BJ (cell line): Measurements from ENCODE around the gene PIP5K1C. TPM values are rescaled to one million over a fixed set of nuclear protein-coding genes. Genes with fewer than 3 reads are reported as not detected.

Source experiments
- CTCF ChIA-PET: fragments of 350-600 bp; formaldehyde crosslinking; extraction: SDS; loops from one replicate; lab custom pipeline; 2021; ENCODE audit warnings: antibody characterized with exemption, inconsistent platforms; lab: Yijun Ruan, JAX
- POLR2A ChIA-PET: fragments of 300-600 bp; sonication (Branson Sonifier 250); formaldehyde crosslinking; extraction: SDS; loops from one replicate; lab custom pipeline; 2021; ENCODE audit warnings: antibody characterized with exemption; lab: Charles Lee
- DNase-seq: peaks from one replicate; pipeline ENCODE4 v3.0.0-alpha.2; 2011; ENCODE audit warnings: low read depth
- H3K27me3 ChIP-seq: 2 replicates; pipeline ENCODE4 v1.6.0; 2011; ENCODE audit warnings: low read length; ENCODE audit not compliant: control insufficient read depth, insufficient read depth
- H3K36me3 ChIP-seq: 2 replicates; pipeline ENCODE4 v1.5.1; 2011; ENCODE audit warnings: low read length; ENCODE audit not compliant: control insufficient read depth, insufficient read depth
- H3K4me3 ChIP-seq: 2 replicates; pipeline ENCODE4 v1.5.1; 2011; ENCODE audit warnings: low read depth, mild to moderate bottlenecking, control low read depth, low read length
- CTCF ChIP-seq: IDR thresholded peaks from 2 replicates; pipeline ENCODE4 v1.5.1; 2011; ENCODE audit warnings: low read depth, mild to moderate bottlenecking, control low read depth, inconsistent platforms, low read length, moderate library complexity; ENCODE audit not compliant: insufficient read depth
- polyA plus RNA-seq: library from polyadenylated mRNA; depleted of rRNA; stranded (reverse); fragments of >200 nt; gene quantifications from 2 replicates; pipeline ENCODE4 v1.2.3, GENCODE V29; 2011

The PIP5K1C gene
- polyA plus RNA-seq, 1 experiment = 35.3 TPM

- H3K27me3 ChIP-seq = no peaks in the 10 kb centered on the region
- no peaks in the 10 kb centered on the region for H3K36me3 ChIP-seq
- ChIA-PET CTCF (interaction anchor here (1.1 to 1.4 kb wide), 2 partner anchors 16 to 34 kb away, joined by 3 read pairs; partner anchors contain the start of gene PIP5K1C), POLR2A (no interaction called here)
- no peak for DNase-seq
- no peak overlapping the region for H3K4me3 ChIP-seq
- no peak for TF ChIP-seq CTCF
These were observed 34.0 kb upstream of the PIP5K1C start for GRCh38 chr19:3734310-3734600.

DNA sequence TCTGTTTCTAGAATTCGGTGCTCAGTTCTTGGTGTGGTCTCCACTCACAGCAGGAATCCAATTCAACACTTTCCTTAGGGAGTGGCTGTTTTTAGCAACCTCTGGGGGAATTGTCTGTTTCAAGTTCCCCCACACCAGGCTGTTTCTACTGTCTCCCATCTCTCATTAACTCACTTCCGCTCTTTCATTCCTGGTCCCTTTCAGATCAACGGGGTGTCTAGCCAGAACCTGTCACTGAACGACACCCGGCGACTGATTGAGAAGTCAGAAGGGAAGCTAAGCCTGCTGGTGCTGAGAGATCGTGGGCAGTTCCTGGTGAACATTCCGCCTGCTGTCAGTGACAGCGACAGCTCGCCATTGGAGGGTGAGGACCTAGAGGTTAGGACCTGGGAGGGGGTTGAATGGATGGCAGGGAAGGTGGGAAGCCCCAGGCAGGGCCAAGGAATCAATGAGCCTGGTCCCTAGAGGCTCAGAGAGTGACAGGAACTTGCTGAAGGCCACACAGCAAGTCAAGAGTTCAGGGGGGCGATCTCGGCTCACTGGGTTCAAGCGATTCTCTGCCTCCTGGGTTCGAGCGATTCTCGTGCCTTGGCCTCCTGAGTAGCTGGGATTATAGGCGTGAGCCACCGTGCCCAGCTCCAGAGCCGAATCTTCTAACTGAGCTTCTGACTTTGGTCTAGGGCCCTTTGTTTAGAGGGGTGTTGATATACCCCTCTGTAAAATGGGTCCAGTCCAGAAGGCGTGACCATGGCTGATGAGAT lies 33.5 kb upstream of the PIP5K1C start:
- Histone ChIP-seq H3K4me3 (no peak overlapping the region), H3K36me3 (no peaks in the 10 kb centered on the region), H3K27me3 (no peaks in the 10 kb centered on the region)
- CTCF ChIA-PET = interaction anchor here (1.1 to 1.4 kb wide), 2 partner anchors 15 to 34 kb away, joined by 3 read pairs; partner anchors contain the start of gene PIP5K1C
- no peak for DNase-seq
- TF ChIP-seq CTCF = no peak
- POLR2A ChIA-PET = no interaction called here

DNA sequence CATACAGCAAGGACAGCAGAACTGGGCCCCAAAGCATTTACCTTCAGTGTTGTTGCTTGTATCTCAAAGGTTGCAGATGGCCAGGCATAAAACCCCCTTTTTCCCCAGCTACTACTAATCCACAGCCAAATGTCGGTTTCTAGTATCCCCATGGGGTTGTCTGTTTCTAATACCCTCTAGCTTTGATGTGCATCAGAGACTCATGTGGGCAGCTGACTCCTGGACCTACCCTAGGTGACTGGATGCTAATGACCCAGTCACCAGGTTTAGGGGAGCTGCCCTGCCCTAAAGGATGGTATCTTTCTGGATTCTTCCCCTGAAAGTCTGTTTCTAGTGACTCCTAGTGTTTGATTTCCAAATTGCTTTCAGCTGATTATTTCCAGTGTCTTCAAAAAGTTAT lies 31.8 kb upstream of the PIP5K1C start:
- Histone ChIP-seq H3K4me3 (no peak overlapping the region), H3K36me3 (no peaks in the 10 kb centered on the region), H3K27me3 (no peaks in the 10 kb centered on the region)
- POLR2A ChIA-PET = no interaction called here
- DNase-seq = no peak
- no peak for TF ChIP-seq CTCF
- CTCF ChIA-PET = interaction anchor here (0.6 to 1.8 kb wide), 2 partner anchors 13 to 403 kb away, joined by 3 to 12 read pairs; no protein-coding TSS in a partner anchor

- no peak for DNase-seq
- no peaks in the 10 kb centered on the region for H3K36me3 ChIP-seq
- CTCF ChIA-PET = interaction anchor here (1.4 kb wide), 1 partner anchor 10 kb away, joined by 4 read pairs; no protein-coding TSS in a partner anchor
These were observed 30.2 kb upstream of the PIP5K1C start for GRCh38 chr19:3730457-3730958.

More at GRCh38 chr19:3730457-3730958, 30.2 kb upstream of the PIP5K1C start:
- Histone ChIP-seq H3K4me3 (no peak overlapping the region), H3K27me3 (0 out of 2 replicates have a peak, but pooled peaks cover 2% of the 10 kb centered on the region)
- POLR2A ChIA-PET = no interaction called here
- no peak for TF ChIP-seq CTCF
